T-helper 1 cell treated with Interleukin-12 subunit alpha and Interleukin-12 subunit beta and Interleukin-4 antibody, amounts not matched to agents 30 ng/mL and 1 ng/mL, for 36 hours (primary cell): Measurements from ENCODE around the gene MXRA8. TPM values are rescaled to one million over a fixed set of nuclear protein-coding genes. Genes with fewer than 3 reads are reported as not detected.

ENCODE experiments used
- intact Hi-C: fragments of 100-400 bp; cut with micrococcal nuclease; formaldehyde crosslinking; loops from one replicate; pipeline ENCODE4 v1.15.1; 2024
- total RNA-seq: library from RNA; stranded (reverse); gene quantifications from 2 replicates; pipeline ENCODE4 v1.2.3, GENCODE V29; 2022

Gene MXRA8
- total RNA-seq, 1 donor from 2014 or later: 0.25 TPM

GRCh38 chr1:1309251-1310108, 48.9 kb downstream of the MXRA8 start:
- intact Hi-C loops: loop anchor here (2.0 to 5.0 kb wide), 6 partner anchors 77 to 598 kb away; partner anchors contain the start of genes B3GALT6, CCNL2, ISG15 and MIB2

- intact Hi-C loops: loop anchor here (1.0 to 5.0 kb wide), 13 partner anchors 15 to 598 kb away; partner anchors contain the start of genes ATAD3B, AURKAIP1, B3GALT6 and C1orf159
Measured at GRCh38 chr1:1308756-1309250, 49.6 kb downstream of the MXRA8 start.

- intact Hi-C loops: loop anchor here (1.0 to 5.0 kb wide), 13 partner anchors 16 to 599 kb away; partner anchors contain the start of genes ATAD3B, AURKAIP1, B3GALT6 and C1orf159
Measured at GRCh38 chr1:1307923-1308755, 50.2 kb downstream of the MXRA8 start, which contains the start of the genes ACAP3 and PUSL1. Gene ACAP3, minus strand, starts transcription at chr1:1307930. Its CDS starts 115 bp downstream, at chr1:1307815. Gene PUSL1, plus strand, starts transcription at chr1:1308597. Its CDS starts 47 bp downstream, at chr1:1308644.

- intact Hi-C loops: loop anchor here (5.0 kb wide), 4 partner anchors 75 to 600 kb away; partner anchors contain the start of genes B3GALT6, ISG15 and SDF4
Measured at GRCh38 chr1:1307261-1307922, 51.0 kb downstream of the MXRA8 start.

GRCh38 chr1:1306661-1307260, 51.6 kb downstream of the MXRA8 start:
- intact Hi-C loops: loop anchor here (5.0 kb wide), 4 partner anchors 74 to 601 kb away; partner anchors contain the start of genes B3GALT6, ISG15 and SDF4

- intact Hi-C loops: loop anchor here (5.0 kb wide), 4 partner anchors 74 to 601 kb away; partner anchors contain the start of genes B3GALT6, ISG15 and SDF4
Measured at GRCh38 chr1:1306070-1306660, 52.2 kb downstream of the MXRA8 start.

- intact Hi-C loops: loop anchor here (5.0 kb wide), 4 partner anchors 73 to 602 kb away; partner anchors contain the start of genes B3GALT6, ISG15 and SDF4
Measured at GRCh38 chr1:1305300-1306069, 52.9 kb downstream of the MXRA8 start.

- intact Hi-C loops: loop anchor here (5.0 kb wide), 4 partner anchors 72 to 603 kb away; partner anchors contain the start of genes B3GALT6, ISG15 and SDF4
Measured at GRCh38 chr1:1304331-1305299, 53.7 kb downstream of the MXRA8 start.

GRCh38 chr1:1303736-1304135, 54.6 kb downstream of the MXRA8 start:
- intact Hi-C loops: no loop called here

- intact Hi-C loops: no loop called here
Measured at GRCh38 chr1:1302951-1303509, 55.3 kb downstream of the MXRA8 start.

Other genes with a start within 250 kb of the MXRA8 start
- 22.9 and 23.7 TPM in 2 replicates for gene C1orf159, start 242.5 kb downstream of the MXRA8 start, total RNA-seq
- gene TTLL10, start 184.7 kb downstream of the MXRA8 start, total RNA-seq: 1.7 and 3.7 TPM in 2 replicates
- 175 and 176 TPM in 2 replicates for gene TNFRSF18, start 152.0 kb downstream of the MXRA8 start, total RNA-seq
- gene TNFRSF4, start 144.4 kb downstream of the MXRA8 start, total RNA-seq: 406 and 418 TPM in 2 replicates
- gene SDF4, start 126.6 kb downstream of the MXRA8 start, total RNA-seq: 161 and 167 TPM in 2 replicates
- 30.8 and 32.5 TPM in 2 replicates for gene B3GALT6, start 126.3 kb downstream of the MXRA8 start, total RNA-seq
- 1.5 and 3.5 TPM in 2 replicates for gene C1QTNF12, start 111.8 kb downstream of the MXRA8 start, total RNA-seq
- 85.1 and 87.7 TPM in 2 replicates for gene UBE2J2, start 84.7 kb downstream of the MXRA8 start, total RNA-seq
- 2.8 and 4.6 TPM in 2 replicates for gene SCNN1D, start 78.1 kb downstream of the MXRA8 start, total RNA-seq
- 60.9 and 62.5 TPM in 2 replicates for gene ACAP3, start 50.6 kb downstream of the MXRA8 start, total RNA-seq
- gene PUSL1, start 50.0 kb downstream of the MXRA8 start, total RNA-seq: 19.2 and 20.6 TPM in 2 replicates
- gene INTS11, start 33.9 kb downstream of the MXRA8 start, total RNA-seq: 129 and 134 TPM in 2 replicates
- gene CPTP, start 33.8 kb downstream of the MXRA8 start, total RNA-seq: 20.4 and 20.8 TPM in 2 replicates
- gene TAS1R3, start 27.3 kb downstream of the MXRA8 start, total RNA-seq: 1.0 and 1.2 TPM in 2 replicates
- gene DVL1, start 9.1 kb downstream of the MXRA8 start, total RNA-seq: 39.1 and 43.8 TPM in 2 replicates
- gene AURKAIP1, start 16.7 kb upstream of the MXRA8 start, total RNA-seq: 104 and 114 TPM in 2 replicates
- 119 and 120 TPM in 2 replicates for gene CCNL2, start 40.8 kb upstream of the MXRA8 start, total RNA-seq
- 138 and 139 TPM in 2 replicates for gene MRPL20, start 48.7 kb upstream of the MXRA8 start, total RNA-seq
- not detected in 2 replicates for gene ANKRD65, start 62.7 kb upstream of the MXRA8 start, total RNA-seq
- gene VWA1, start 77.1 kb upstream of the MXRA8 start, total RNA-seq: 1.6 and 2.0 TPM in 2 replicates
- 0.56 and 1.5 TPM in 2 replicates for gene ATAD3C, start 91.1 kb upstream of the MXRA8 start, total RNA-seq
- gene ATAD3B, start 113.2 kb upstream of the MXRA8 start, total RNA-seq: 48.7 and 50.9 TPM in 2 replicates
- gene ATAD3A, start 153.6 kb upstream of the MXRA8 start, total RNA-seq: 47.3 and 49.8 TPM in 2 replicates
- gene TMEM240, start 182.1 kb upstream of the MXRA8 start, total RNA-seq: 0.39 and 0.63 TPM in 2 replicates
- 137 and 138 TPM in 2 replicates for gene SSU72, start 216.3 kb upstream of the MXRA8 start, total RNA-seq
- 6.9 and 8.8 TPM in 2 replicates for gene FNDC10, start 241.6 kb upstream of the MXRA8 start, total RNA-seq